ENCODE results near the gene EPN2.
"Not testable (repeated sequence)": the region's sequence is repeated elsewhere in the genome, so short reads cannot be mapped to it uniquely, and the experiment has no call there.

EPN2 gene

DNA sequence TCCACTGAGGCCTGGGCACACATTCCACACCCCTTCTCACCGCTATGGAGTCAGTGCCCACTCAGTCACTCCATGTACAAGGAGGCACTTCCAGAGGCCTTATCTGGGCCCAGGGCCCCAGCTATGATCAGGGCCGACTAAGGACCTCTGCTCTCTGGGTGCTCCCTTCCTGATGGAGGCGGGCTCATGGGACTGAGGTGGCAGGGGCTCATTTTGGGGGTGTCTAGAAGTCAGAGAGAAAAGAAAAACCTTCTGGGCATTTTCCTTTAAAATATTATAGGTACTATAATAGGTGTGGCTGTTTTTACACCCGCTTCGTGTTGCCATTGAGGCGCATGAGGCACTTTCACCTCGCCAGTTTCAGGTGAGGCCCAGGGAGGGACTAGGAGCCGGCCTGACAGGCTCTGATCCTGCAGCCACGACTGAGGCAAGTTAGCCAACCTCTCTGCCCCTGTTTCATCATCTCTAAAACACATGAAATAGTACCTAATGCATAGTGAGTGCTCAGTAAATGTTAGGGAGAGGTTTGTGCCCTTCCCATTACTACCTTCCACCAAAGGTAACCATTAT, 111.0 kb downstream of the EPN2 start:
- DNase-seq, result no peak

DNA sequence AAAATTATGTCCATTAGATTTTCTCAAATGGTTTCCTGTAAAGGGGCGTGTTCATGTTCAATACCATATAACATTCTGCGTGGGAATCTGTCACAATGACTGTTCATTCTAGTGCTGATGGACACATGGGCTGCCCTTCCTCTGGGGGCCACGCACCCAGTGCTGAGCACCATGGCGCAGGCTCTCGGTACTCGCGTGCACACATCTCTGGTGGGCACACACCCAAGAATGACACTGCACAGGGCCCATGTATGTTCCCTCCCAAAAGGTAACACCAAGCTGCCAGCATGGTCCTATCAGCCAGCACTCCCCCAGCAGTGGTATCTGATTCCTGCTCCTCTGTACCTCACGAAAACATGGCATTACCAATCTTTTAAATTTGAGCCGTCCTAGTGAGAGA, 111.6 kb downstream of the EPN2 start:
- DNase-seq, result no peak

DNA sequence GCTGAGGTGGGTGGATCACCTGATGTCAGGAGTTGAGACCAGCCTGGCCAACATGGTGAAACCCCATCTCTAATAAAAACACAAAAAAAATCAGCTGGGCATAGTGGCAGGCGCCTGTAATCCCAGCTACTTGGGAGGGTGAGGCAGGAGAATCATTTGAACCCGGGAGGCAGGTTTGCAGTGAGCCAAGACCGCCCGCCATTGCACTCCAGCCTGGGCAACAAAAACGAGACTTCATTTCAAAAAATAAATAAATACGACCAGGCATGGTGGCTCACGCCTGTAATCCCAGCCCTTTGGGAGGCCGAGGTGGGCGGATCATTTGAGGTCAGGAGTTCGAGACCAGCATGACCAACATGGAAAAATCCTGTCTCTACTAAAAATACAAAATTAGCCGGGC, 116.2 kb downstream of the EPN2 start:
- not testable (repeated sequence) for DNase-seq

DNA sequence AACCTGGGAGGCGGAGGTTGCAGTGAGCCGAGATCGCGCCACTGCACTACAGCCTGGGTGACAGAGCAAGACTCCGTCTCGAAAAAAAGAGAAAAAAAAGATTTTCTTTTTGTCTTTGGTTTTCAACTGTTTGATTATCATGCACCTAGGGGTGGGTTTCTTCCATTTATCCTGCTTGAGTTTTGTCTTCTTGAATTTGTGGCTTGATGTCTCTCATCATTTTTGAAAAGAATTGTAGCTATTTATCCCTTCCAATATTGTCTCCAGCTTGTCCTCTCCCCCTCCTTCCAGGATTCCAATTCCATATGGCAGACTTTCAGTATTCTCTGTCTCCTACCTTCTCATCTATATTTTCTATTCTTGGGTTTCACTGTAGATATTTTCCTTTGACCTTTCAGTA, 117.6 kb downstream of the EPN2 start:
- DNase-seq, result no peak

DNA sequence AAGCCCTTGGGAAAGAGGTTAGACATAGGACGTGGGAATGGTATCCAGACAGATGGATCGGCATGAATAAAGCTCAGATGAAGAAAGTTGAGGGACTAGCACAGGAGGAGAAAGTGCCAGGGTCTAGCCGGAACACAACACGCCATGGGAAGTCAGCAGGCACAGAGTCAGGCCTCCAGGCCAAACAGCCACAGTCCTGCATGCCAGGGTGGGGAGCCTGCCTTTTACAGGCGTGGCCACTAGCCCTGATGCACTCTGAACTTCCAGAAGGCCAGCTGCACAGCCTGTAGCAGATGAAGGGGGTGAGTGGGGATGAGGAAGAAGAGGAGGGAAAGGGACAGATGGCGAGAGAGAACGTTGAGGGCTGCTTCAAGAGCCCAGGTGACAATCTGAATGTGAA, 120.2 kb downstream of the EPN2 start:
- DNase-seq, result no peak

DNA sequence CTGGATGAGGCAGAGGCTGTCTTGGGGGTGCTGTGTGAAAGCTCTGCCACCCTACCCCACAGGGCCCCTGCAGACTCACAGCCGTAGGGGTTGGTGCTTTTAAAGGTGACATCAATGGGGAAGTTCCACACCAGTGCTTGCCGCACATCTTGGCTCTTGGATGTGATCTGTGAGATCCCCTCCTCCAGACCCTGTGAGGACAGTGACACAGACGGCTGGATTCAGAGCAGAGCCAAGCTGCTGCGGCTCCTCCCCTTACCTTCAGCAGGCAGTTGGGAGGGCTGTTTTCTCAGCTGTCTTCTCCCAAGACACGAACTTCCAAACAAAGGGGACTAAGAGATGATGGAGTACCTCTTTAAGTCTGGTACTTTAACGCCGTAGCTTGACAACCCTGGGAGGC, 120.6 kb downstream of the EPN2 start:
- DNase-seq, result no peak

DNA sequence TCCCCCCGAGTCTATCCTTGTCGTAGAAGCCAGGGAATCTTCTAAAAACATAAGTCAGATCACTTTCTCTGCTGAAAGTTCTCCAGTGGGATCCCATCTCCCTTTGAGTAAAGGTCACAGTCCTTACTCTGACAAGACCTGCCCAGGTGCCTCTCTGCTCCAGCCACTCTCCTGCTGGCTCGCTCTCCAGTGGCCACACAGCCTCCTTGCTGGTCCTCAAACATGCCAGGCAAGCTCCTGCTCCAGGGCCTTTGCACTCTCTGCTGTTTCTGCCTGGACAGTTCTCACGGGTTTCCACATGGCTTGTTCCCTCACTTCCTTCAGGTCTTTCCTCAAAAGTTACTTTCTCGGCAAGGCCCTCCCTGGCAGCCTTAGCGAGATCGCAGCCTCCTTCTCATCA, 122.0 kb downstream of the EPN2 start:
- DNase-seq, result no peak

DNA sequence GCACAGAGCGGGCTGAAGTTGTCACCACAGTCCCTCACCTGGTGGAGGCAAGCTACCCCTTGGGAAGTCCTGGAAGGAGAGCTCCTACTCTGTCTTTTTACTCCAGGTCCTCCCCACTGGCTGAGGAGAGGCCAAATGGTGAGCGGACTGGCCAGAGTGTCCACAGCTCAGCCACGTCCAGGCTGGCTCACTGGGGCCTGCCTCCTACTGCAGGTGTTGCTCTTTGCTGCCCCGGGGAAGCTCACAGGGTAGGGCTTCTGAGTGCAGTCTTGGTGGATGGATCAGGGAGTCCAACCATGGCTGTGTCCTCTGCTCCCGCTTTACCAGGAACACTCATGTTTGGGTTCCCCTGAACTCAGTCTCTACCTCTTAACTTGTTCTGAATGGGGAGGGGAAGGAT, 122.7 kb downstream of the EPN2 start:
- no peak for DNase-seq

DNA sequence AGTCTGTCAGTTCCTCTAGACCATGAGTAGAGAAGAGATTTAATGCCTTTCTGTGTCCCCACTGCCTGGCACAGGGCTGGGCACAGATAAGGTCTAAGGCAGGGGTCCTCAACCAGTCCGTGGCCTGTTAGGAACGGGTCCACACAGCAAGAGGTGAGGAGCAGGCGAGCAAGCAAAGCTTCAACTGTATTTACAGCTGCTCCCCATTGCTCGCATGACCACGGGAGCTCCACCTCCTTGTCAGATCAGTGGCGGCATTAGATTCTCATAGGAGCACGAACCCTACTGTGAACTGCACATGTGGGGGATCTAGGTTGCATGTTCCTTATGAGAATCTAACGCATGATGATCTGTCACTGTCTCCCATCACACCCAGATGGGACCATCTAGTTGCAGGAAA, 123.6 kb downstream of the EPN2 start:
- no peak for DNase-seq

DNA sequence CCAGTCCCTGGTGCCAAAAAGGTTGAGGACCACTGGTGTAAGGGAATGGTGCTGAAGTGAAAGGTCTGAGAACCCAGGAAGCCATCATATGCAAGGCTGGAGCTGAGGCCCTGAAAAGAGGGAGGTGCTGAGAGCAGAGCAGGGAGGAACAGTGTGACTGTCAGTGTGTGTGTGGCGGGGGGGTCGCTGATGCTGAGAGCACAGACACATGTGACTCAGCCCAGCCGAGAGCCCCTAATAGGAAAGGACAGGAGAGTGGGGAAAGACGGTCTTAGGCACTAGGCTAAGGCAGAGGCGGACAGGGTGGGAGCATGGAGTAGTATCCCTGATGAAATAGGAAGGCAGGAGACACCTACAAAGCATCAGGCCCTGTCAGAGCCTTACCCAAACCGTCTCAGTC, 124.2 kb downstream of the EPN2 start:
- no peak for DNase-seq

DNA sequence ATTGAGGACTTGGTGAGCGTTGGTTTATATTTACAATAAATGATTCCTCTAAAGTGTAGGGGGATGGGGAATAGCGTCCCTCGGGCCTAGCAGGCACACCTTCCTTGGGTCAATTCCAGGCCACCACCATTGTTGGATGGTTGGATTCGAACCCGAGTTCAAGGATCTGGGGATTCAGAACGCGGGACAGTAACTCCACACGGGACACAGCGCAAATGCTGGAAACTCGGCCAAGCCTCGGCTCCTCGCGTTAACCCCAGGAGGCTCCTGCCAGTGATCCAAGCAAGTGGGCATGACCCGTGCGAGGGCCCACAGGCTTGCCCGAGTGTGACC, 124.7 kb downstream of the EPN2 start:
- no peak for DNase-seq

DNA sequence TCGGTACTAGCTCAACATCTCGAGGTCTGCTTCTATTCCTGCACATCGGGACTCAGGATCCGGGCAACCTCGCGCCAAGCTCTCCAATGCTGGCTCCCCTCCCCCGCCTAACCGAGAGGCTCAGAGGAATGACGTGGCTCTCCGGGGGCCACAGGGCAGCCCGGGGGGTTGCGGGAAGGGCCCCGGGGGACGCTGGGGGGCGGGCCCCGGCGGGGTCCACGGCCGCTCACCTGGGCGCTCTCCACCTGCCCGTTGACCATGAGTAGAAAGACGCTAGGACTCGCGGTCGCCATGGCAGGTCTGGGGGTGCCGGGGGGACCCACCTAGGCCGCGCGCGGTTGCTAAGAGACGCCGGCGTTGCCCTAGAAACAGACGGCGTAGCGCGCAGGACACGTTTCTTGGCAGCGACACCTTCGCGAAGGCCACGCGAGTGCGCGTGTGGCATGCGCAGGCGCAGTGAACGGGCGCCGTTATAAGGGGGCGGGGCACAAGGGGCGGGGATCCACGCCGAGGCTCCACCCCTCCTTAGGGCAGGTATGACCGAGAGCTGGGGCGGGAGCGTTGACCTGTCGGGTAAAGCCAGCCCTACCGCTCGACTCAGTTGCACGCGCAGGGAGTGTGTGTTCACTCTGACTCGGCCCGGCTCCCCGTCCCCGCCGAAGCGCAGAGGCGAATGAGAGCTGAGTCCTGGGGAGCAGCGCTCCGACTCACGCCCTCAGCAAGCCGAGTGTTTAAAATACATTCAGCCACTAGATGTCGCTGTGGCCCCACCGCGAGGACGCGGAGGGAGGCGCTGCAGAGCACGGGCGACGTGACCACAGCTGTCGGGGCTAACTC, 125.3 kb downstream of the EPN2 start, which contains the start of gene B9D1:
Gene B9D1 (minus strand): TSS at position 447 of the 837 bp plus-strand sequence. CDS start 154 bp downstream, at position 293.
- peak; percentile 90 for DNase-seq

DNA sequence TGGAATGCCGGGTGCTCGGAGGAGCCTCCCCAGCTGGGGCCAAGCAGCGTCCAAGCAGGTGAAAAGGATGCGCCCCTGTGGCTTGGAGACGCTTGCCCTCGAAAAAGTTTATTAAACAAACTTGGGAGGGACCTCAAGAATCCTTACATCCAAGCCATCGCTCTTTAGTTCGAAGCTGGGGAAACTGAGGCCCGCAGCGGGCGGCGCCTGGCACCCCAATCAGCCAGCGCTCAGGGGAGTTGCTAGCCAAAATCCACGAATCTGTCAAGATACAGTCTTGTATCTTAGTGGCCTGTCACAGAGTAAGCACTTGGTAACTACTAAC, 125.9 kb downstream of the EPN2 start:
- DNase-seq, result no peak

DNA sequence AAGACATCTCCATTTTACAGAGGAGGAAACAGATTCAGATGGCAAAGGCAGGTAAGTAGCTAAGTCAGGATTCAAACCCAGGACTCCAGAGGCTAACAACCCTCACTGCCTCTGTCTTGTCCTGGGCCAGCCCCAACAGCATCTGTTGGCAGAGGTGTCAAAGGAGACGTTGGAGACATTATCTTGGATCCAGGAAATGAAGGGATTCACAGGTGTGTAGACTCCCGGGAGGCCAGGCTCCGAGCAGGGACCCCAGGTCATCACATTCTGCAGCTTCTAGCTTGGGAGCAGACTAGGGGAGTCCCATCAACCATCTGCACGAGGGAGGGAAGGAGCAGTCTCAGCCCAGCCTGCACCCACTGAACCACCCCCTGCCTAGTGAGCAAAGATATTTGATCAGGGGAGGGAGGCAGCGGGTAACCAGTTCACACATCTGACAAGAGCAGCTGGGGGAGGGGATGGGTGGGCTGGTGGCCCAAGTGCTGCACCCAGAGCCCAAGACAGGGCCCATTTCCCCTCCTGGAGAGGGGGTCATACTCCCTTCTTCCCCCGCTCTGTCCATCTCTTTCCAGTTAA, 126.4 kb downstream of the EPN2 start:
- DNase-seq, result no peak

DNA sequence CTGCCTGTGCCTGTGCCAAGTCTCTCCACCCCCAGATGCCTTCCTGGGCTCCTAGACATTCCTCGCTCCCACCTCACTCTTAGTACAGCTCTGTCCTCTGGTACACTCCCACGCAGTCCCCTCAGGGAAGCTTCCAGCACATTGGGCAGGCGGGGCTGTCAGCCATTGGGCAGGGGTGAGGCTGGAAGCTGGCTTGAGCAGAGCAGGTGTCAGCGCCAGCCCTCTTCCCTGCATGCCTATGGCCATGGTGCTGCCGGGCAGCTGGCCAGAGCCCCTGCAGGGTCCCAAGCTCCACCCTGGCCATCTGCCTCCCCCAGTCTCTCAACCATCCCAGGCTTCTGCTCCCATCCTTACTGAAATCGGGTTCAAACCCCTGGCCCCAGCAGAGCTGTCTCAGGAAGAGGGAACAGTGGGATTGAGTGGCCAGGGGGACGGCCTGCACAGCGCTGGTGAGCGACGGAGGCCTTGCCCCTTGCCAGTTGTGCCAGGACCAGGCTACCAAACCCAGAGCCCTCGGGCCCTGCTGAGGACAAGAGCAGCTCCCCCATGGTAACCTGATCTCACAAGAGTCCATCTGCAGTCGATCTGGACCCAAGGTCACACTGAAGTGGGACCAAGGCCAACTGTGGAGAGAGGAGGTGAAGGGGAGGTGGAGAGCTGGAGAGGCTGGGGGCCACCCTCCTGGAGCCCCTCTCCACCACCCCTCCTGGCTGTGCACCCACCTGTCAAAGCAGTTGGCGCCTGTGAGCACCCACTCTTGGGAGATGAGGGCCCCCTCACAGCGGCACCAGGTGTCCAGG, 127.7 kb downstream of the EPN2 start:
- no peak for DNase-seq

DNA sequence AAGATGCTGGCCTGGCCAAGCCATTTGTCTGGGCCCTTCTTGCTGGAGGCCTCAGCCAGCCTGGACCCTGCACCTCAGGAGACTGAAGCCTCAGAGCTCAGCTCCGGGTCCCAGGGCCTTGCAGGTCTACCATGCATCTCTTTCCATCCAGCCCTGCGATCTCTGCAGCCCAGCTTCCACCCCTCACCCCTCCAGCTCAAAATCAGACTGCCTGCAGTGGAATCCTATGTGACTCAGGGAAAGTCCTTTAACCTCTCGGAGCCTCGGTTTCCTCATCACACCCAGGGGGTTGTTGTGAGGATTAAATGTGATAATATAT, 128.3 kb downstream of the EPN2 start:
- DNase-seq, result no peak

DNA sequence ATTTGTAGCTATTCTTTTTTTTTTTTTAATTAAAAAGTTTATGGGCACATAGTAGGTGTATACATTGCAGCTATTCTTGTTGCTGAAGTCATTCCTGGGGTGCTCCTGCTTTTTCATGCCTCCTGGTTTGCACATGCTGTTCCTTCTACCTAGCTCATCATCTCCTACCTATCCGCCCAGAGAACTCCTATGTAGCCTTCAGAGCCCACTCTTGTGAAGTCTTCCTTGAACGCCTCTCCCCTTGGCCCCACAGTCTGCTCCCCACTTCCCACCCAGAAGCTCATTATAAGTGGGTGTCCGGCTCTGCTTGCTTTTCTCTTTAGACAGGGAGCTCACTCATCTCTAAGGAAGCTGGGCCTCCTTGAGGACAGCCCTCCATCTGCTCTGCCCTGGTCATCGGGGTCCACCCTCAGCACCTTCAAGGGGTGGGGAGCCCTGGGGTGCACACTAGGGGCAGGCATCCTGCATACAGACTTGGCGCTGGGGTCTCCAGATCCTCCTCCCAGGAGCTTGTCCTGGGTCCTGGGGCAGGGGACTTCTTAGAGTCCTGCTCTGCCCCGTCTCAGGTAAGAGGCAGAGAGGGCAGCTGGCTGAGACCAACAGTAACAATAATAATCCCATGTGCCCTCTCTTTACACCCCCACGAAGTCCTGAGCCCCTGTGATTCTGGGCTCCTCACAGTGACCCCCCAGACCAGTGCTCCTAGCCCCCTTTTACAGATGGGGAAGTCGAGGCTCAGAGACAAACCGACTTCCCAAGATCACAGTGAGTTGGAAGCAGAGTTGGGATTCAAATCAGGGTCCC, 128.9 kb downstream of the EPN2 start:
- no peak for DNase-seq

DNA sequence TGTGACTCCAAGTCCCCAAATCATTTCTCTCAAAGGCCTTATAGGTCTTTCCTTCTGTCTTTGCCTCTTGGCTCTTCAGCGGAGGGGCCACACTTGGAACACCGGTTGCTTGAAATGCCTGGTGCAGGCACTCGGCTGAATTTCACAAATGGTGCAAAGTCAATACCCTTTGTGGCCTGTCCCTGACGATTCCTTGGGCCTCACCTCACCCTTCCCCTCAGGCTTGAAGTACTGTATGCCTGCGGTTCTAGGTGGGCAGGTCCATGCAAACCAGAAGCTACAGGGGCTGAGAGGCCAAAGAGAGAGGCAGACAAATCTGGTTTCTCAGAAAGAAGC, 129.4 kb downstream of the EPN2 start:
- DNase-seq, result no peak

DNA sequence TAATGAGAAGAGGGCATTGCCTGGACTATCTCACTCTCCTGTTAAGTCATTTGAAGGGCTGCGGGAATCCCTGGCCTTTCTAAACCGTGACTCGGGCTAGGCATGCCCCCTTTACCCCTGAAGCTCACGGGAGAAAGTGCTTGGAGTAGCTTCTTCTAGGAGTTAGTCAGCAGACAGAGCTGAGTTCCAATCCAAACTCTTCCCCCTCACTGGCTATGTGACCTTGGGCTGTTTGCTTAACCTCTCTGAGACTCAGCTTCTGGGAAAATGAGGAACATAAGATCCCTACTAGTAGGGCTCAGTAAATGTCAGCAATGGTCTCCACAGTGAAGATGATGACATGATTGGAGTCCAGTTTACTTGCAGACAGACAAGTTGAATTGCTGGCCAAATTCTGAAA, 131.1 kb downstream of the EPN2 start:
- DNase-seq, result no peak

DNA sequence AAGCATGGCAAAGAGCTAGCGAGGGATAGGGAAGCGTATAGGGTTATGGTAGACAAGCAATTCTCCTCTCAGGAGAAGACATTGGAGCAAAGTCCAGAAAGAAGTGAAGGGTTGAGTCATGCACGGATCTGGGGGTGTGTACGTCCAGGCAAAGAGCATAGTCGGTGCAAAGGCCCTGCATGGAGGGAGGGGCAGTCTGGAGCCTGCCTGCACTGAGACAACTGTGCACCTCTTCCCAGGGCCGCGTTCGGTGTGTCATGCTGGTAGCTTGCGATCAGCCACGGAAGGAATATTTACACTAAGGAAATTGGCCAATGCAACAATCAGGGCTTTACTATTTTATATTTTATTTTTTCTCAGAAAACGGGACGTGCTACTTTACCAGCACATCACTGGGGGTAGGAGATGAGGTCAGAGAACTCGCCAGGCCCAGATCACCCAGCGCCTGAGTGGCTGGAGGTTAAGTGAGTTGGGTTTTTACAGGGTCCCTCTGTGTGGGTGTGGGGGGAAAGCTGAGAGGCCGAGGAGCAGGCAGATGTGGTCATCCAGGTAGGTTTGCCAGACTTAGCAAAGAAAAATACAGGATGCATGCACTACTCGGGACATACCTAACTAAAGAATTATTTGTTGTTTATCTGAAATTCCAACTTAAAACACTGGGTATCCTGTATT, 132.1 kb downstream of the EPN2 start:
- DNase-seq, result no peak

DNA sequence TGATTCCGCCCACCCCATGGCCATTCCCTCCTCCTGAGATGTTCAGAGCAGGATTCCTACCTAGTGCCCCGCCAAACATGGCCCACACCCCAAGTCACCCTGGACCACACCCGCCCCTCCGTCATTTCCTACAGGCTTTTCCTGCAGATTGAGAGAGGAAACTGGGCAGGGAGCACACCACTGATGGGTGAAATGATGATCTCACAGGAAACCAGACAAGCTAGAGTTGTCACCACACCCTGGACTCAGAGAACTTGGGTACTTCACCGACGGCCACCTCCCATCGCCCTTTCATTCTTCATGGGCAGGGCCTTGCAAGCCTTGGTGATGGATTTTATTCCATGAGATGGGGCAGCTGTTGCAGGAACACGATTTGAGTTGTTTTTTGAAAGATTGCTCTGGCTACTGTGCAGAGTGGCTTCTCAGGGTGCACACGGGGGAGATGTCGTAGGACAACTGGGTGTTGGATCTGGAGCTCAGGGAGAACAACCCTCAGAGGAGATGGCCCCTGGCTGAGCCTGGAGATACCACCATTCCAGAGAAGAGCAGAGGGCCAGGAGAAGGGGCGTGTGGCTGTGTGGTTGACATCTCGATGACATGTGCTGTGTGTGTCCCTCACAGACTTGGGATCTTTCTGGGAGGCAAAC, 132.8 kb downstream of the EPN2 start:
- DNase-seq, result peak; percentile 41

DNA sequence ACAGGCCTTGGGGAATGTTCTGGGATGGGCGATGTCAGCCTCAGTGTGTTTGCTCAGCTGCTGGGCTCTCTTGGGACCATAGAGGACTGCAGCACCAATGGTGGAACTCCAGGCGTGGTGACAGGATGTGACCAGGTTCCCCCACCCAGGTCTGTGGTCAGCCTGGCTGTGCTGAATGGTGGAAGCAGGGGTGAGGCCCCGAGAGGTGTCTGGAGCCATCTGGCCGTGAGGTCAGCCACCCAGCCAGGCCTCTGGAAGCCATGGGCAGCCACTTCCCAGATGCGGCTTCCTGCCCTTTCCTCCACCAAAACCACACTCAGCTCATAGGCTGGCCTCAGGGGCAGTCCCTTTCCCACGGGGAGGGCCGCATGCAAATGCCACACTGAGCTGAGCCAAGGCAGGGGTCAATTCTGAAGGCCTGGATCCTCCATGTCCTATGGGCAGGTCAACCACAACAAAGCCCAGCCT, 133.4 kb downstream of the EPN2 start:
- no peak for DNase-seq
